Testis (tissue), 2 donors: Measurements from ENCODE around the gene YBEY.

Experiments used
- CTCF ChIP-seq, 3 experiments: fragments of 450-650 bp in 2 of 3; fragments of 200-600 bp in 1 of 3; sonication (generic) in 1 of 3; IDR thresholded peaks; one replicate each; pipeline ENCODE4 v1.5.1; 2016 to 2019; ENCODE audit warnings: antibody characterized with exemption in 3 of 3, mild to moderate bottlenecking in 2 of 3, moderate library complexity in 1 of 3
- POLR2A ChIP-seq: fragments of 450-650 bp; IDR thresholded peaks from one replicate; pipeline ENCODE4 v1.6.1; 2017; ENCODE audit warnings: antibody characterized with exemption, mild to moderate bottlenecking, moderate library complexity

- TF ChIP-seq CTCF (IDR thresholded peaks at IDR 0.05), result no peak
- no peak for TF ChIP-seq POLR2A
Measured at GRCh38 chr21:46255758-46256337, 30.3 kb upstream of the YBEY start.
